DMS 273 (cell line): Measurements from ENCODE around the gene PRKCH.
"Not testable (repeated sequence)": the region's sequence is repeated elsewhere in the genome, so short reads cannot be mapped to it uniquely, and the experiment has no call there.

Experiments
- DNase-seq: peaks from one replicate; lab custom pipeline; 2025; ENCODE audit not compliant: unreplicated experiment; lab: John Stamatoyannopoulos, UW

Gene PRKCH

DNA sequence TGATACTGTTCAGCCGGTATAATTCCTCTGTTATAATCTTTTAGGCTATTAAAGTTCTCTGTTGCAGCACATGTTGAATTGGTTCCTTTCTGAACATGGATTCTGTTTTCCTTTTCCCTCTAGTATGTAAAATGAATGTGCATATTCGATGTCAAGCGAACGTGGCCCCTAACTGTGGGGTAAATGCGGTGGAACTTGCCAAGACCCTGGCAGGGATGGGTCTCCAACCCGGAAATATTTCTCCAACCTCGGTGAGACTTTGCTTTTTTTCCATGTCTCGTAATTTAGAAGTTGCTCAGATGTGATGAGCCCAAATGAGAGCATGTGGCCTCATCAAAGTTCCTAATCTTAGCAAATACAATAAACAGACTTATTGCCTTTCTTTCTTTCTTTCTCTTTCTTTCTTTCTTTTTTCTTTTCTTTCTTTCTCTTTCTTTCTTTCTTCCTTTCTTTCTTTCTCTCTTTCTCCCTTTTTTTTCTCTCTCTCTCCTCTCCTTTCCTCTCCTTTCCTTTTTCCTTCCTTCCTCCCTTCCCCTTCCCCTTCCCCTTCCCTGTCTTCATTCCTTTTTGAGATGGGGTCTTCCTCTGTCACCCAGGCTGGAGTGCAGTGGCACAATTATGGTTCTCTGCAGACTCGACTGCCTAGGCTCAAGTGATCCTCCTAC, 131.9 kb downstream of the PRKCH start:
- no peak for DNase-seq

DNA sequence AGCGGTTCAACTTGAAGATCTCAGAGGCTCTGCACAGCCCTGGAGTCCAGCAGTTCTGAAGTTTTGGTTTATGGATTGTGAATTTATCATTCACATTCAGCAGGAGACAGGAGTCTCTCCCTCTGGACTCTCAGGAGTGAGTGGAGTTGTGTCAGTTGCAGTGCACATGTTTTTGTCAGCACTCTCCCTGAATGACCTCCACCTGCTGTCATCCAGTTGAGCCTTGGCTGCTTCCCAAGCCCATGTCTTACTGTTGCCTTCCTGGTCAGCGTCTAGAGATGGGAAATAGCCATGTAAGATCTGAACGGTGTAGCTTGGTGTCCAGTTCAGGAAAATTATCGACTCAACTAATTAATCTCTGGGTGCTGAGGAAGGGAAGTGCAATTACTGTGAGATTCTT, 133.2 kb downstream of the PRKCH start:
- DNase-seq: peak; percentile 77

DNA sequence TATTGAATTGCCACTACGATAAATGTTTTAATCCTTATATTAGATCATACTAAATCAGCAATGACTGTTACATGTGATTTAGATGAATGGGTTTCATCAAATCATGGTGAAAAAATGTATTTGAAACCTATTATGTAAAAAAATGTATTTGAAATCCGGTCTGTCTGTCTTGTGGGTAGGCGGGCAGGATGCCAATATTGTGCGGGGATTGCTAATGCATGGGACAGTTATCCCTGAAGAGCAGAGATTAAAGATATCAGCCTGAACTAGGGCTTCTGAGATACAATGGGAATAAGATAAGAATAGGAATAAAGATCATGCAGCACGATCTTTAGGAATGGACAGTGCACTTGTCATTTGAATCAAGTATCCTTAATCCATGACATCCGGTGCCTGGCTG, 134.0 kb downstream of the PRKCH start:
- DNase-seq: no peak

DNA sequence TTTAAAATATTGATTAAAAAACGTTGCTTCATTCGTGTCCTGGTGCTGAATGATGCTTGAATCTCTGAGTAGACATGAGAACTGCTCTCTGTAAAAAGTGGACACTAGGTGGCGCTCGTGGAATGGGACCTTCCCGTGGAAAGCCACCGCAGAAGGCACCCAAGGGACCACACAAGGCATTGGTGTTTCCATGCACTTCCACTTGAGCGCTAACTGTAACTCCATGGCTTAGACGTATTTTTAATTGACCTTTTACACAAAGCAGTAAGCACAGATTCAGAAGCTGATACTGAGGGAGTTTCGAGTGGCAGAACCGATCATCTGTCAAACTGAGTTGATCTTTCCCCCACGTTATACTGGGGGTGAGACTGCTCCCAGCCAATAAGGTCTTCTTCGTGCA, 135.3 kb downstream of the PRKCH start:
- DNase-seq: peak; percentile 89

DNA sequence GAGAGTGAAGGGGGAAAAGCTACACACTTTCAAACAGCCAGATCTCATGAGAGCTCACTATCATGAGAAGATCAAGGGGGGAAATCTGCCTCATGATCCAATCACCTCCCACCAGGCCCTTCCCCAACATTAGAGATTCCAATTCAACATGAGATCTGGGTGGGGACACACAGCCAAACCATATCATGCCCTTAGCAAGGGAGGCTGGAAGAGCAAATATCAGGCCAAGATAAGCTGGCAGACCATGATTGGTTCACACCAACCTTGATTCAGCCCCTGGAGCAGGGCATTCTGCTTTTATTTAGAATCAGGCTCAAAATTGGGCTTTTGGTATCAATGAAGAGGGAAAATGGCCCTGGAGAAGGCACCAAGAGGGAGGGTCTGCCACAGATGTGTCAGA, 137.4 kb downstream of the PRKCH start:
- no peak for DNase-seq

DNA sequence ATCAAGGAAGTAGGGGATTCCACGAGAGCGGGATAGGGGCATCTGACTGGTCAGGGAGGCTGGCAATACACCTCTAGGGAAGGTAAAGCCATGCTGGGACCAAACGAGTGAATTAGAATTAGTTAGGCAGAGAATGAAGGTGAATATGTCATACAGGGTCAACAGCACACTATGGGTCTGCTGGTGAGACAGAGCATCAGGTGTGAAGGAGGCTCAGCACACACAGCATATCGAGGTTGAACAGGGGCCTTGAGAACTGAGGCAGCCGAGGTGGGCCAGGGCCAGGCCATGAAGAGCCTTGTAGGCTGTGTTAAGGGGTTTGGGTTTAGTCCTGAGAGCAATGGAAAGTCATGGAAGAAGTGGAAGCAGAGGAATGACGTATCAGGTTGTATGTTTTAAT, 137.8 kb downstream of the PRKCH start:
- no peak for DNase-seq

DNA sequence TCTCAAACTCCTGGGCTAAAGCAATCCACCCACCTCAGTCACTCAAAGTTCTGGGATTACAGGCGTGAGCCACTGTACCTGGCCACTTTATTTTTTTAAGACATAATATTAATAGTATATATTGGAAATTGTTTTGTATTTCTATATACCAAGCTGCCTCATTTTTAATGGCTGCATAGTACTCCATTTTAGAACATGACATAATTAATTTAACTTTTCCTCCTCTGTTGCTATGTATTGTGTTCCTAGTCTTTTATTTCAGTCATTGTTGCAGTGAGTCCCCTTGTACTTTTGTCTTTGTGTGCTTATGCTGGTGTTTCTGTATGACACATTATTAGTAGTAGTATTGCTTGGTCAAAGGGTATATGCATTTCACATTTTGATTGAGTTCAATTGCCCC, 138.7 kb downstream of the PRKCH start:
- no peak for DNase-seq

DNA sequence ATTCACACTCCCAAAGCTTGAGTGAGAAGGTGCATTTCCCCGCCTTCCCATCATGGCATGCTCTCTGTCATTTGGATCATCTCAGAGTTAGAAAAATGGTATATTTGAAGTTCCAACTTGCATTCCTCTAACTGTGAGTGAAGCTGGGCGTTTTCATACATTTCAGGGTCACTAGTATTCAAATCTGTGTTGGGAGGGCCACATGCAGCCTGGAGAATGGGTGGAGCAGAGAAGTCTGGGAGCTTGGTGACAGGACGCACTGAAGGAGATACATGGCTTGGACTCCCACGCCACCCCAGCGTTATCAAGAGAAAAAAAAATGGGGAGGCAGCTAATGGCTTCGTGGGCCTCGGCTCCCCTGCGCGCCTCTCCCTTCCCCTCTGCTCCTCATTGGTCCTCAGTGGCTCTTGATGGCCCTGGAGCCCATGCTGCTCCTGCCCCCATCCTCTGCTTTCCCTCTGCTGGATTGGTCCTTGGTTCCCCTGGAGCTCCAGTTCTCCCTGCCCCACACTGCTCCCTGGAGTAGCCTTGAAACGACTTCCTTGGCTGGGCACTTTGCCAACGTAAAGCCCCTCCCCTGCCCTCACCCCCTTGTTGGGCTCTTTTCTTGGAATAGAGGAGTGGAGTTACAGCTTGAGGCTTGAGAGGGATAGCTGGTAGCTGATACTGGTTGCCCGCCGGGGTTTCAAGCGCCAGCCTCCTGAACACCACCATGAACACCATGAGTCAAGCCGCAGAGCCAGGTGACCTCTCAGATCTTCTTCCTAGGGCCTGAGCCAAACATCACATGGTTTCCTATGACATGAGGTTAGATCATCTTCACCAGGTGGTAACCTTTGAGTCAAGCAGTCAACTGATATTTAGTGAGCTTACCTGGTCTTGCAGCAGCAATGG, 139.6 kb downstream of the PRKCH start:
- peak; percentile 52 for DNase-seq

DNA sequence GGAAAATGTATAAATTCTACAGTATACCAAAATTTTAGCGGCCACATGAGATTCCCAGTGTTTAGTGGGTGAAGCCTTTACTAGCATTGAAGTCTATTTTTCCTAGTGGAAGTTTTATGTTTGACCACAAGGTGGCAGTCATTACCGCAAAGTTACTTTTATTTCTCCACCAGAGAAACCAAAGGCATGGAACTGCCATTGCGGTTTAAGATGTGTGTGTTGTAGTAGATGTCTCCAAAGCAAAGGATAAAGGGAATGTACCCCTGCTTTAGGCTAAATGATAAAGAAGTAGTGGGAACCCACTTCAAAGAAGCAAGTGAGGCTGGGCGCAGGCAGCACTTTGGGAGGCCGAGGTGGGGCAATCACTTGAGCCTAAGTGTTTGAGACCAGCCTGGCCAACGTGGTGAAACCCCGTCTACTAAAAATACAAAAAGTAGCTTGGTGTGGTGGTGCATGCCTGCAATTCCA, 140.5 kb downstream of the PRKCH start:
- peak; percentile 83 for DNase-seq

DNA sequence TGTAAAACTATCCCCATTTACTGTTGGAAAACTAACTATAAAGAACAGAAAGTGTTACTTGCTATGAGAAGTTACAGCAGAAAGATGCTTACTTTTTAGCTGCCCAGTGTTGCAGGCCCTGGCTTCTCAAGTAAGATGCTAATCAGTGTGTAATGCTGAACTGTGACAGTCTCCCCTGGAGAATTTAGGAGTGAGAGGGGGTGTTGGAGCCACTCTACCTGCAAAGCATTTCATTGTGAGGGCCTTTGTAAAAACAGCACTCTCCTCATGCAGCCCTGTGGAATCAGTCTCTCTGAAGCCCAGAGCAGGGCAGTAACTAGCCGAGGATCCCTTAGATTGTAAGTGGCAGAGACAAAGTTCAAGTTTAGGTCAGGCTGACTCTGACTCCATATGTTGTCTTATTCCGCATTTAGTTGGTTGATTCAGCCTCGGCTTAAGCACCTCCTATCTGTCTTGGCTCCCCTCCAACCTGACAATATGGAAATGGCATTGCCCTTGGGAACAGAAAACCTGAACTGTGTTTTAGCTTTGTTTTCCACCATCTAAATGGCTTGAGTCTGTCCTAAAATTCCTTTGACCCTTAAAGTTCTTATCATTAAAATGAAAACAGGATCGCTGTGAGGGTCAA, 141.3 kb downstream of the PRKCH start:
- peak; percentile 96 for DNase-seq

DNA sequence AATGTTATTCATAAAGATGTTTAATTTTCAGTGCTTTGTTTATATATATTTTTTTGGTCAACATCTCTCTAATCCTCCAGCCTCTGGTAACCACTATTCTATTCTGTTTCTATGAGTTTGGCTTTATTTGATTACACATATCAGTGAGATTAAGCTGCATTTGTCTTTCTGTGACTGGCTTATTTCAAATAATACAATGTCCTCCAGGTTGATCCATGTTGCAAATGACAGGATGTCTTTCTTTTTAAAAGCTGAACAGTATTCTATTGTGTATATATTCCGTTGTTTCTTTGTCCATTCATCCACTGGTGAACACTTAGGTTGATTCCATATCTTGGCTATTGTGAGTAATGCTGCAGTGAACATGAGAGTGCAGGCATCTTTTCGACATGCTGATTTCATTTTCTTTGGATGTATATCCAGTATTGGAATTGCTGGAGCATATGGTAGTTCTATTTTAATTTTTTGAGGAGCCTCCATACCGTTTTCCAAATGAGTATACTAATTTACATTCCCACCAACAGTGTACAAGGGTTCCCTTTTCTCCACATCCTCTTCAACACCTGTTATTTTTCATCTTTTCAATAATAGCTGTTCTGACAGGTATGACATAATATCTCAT, 142.4 kb downstream of the PRKCH start:
- DNase-seq: no peak

DNA sequence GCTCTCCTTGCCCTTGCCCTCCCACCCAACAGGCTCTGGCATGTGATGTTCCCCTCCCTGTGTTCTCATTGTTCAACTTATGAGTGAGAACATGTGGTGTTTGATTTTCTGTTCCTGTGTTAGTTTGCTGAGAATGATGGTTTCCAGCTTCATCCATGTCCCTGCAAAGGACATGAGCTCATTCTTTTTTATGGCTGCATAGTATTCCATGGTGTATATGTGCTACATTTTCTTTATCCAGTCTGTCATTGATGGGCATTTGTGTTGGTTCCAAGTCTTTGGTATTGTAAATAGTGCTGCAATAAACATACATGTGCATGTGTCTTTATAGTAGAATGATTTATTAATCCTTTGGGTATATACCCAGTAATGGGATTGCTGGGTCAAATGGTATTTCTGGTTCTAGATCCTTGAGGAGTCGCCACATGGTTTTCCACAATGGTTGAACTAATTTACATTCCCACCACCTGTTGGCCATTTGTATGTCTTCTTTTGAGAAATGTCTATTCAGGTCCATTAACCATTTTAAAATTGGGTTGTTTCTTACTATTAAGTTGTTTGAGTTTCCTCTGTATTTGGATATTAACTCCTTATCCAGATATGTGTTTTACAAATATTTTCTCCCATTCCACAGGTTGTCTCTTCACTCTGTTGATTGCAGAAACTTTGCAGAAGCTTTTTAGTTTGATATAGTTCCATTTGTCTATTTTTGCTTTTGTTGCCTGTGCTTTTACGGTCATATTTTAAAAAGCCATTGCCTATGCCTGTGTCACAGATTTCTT, 143.4 kb downstream of the PRKCH start:
- not testable (repeated sequence) for DNase-seq

DNA sequence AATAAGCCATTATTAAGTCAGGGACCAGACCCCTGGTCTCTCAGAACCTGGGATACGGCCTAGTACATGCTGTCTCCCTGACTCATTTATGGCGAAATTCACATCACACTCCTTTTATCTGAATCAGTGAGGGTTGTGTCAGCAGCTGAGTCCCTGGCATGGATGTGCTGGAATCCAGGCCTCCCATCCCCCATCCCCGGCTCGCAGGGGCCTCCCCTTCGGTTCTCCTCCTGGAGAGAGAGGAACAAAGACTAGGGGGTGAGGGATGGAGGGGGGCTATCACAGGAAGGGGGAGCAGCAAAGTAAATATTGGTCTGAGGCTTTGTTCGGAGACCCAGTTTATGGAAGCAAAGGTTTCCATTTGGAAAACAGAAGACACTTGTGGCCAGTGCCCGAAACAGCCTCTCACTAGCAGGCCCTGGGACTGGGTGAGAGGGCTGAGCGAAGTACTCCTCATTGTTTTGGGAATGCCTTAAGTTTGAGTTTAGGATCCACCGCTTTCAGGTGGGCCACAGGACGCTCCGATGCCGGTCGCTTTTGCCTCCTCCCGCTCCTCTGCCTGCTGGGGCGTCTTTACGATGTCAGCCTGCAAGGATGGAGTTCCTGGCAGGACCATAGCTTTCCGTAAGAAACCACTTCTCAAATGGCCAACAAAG, 145.0 kb downstream of the PRKCH start:
- no peak for DNase-seq

DNA sequence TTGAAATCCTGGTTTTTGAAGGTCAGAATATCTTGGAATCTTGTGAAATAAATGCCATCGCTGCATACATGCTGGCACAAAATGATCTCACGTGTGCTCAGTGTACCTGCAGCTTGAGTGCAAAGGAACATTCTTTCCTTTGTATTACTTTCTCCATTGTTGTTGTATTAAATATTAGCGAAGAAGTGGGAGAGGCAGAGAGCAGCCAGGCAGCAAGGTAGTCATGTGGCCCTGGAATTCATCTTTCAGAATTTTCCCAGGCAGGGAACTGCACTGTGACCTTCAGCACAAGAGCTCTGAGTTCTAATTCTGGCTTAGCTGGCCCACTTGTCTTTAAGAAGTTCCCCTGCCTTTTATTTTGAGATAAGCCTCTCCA, 145.5 kb downstream of the PRKCH start:
- no peak for DNase-seq

DNA sequence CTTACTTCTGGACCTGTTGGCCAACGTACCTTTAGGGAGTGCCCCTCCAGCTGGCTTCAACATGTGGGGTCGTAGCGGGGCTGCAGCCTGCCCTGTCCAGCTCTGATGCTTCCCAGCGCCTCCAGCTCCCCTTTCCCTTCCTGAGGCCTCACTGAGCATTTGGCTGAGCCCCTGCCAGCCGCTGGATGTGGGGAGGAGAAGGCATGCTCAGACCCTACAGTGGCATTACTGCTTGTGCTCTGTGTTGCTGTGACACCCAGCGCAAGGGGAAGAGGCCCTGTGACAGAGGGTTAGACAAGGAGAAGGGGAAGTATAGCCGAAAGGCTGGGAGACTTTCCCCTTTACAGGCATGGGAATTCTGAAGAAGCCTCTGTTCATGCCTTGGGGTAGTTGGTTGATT, 145.9 kb downstream of the PRKCH start:
- DNase-seq: no peak

DNA sequence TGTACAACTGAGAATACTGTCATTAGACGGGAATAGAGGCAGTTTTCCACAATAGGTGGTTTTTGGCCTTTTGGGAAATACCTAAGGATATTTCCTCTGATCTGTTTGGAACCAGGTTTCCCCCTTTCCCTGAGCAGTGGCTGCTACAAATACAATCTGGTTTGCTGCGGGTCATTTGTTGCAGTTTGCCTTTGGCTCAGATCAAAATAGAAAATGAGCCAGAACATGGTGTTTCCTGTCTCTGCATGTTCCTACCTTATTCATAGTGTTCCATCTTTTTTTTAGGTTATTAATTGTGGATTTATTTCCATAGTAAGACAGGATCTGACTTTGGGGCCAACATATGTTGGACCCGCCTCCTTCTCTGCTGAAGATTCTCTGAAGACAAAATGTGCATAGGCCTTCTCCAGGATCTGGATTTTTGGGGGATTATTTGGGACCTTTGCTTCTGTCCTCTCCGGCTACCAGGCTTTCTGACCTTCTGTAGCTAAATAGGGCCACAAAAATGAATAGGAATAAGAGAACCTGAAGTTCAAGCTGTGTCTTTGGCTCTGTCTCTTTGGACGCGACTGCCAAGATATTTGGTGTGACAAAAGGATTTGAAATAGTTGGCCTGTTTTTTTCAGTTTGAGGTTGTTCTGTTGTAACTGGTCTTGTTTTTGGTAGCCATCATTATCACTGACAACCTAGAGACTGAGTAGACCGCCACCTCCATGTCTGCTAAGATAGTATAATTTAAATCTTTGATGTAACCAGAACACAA, 146.9 kb downstream of the PRKCH start:
- DNase-seq: no peak

DNA sequence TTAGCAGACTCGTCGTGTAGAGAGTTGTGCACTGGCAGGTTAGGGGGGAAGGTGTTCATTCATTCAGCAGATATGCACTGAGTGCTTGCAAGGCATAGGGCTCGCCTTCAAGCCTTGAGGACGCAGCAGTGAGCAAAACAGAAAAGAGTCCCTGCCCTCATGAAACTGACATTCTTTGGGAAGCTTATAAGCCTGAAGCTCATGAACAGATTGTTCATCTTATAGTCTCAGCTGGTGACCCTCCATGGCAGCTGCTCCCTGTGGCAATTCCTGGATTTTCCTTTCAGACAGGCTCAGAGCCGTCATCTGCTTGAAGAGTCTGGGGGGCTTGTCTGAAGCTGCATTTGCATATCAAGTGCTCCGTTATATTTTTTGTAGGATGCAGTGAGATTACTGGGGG, 148.4 kb downstream of the PRKCH start:
- DNase-seq: peak; percentile 76

DNA sequence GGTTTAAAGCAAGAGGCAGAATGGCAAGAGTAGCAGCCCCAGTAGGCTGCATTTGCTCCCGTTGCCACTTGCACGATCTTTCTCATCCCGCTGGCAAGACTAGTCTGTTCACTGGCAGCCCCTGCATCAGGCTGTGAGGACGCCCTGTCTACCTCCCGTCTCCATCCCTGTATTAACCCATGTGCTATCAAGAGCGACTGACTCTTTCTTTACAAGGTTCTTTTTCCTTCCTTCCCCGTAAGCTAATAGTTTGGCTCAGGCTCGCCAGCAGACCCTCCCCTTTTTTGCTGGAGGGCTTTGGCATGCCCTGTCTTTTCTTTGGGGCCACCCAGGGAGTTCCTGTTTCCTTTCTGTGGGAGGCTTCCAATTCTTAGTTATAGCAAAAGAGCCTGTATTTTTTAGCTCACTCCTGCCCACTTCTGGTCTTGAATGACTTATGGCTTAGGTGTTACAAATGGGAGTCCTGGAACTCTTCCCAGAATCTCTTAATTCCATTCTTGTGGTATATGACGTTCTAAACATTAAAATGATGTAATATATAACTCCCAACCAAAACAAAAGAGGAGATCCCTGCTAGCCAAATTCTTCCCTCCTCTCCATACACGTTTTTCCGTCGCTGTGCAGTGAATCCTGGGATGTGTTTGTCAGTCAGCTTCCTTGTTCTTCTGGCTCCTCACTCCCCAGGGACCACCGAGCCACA, 149.0 kb downstream of the PRKCH start:
- peak; percentile 72 for DNase-seq

DNA sequence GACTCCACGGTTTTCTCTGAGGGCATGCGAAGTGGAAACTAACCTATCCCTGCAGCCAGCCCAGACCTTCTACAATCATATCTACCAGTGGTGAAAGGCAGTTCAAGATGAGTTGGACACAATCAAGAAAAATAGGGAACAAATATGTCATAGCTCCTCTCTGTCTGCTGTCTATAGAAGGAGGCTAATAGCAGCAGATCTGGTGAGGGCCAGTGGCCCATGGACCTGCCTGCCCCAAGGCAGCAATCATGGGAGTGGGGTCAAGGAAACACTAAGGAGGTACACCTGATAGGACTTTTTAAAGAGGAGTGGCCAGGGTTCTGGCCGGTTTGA, 149.5 kb downstream of the PRKCH start:
- no peak for DNase-seq
